ENCODE measurements around the gene DNAH8. TPM values are rescaled to one million over a fixed set of nuclear protein-coding genes. Genes with fewer than 3 reads are reported as not detected.
"Not testable (repeated sequence)": the region's sequence is repeated elsewhere in the genome, so short reads cannot be mapped to it uniquely, and the experiment has no call there.

The DNAH8 gene
- total RNA-seq, 1 donor from 2014 or later, result 0.24 TPM

- Mint-ChIP-seq H3K9me3 (ENCODE audit: unreplicated experiment) (no peaks in the 10 kb centered on the region), H3K36me3 (ENCODE audit: unreplicated experiment) (peaks cover 17% of the 10 kb centered on the region), H3K4me3 (ENCODE audit: unreplicated experiment) (no peak overlapping the region), H3K27me3 (ENCODE audit: unreplicated experiment) (no peaks in the 10 kb centered on the region), H3K4me1 (ENCODE audit: unreplicated experiment) (peaks cover 28% of the 10 kb centered on the region), H3K27ac (ENCODE audit: unreplicated experiment) (no peak overlapping the region)
- DNase-seq (ENCODE audit: extremely low spot score, unreplicated experiment), result no peak
- TF ChIP-seq CTCF (IDR thresholded peaks at IDR 0.05), result no peak
Measured at GRCh38 chr6:38688579-38689087, 26.5 kb upstream of the DNAH8 start.

- no peak overlapping the region for H3K4me3 Mint-ChIP-seq (ENCODE audit: unreplicated experiment)
Measured at GRCh38 chr6:38695227-38695900, 19.7 kb upstream of the DNAH8 start.

GRCh38 chr6:38695933-38696332 lies 19.2 kb upstream of the DNAH8 start:
- no peak overlapping the region for H3K27ac Mint-ChIP-seq (ENCODE audit: unreplicated experiment)
- DNase-seq (ENCODE audit: extremely low spot score, unreplicated experiment), result no peak
- H3K36me3 Mint-ChIP-seq (ENCODE audit: unreplicated experiment), result peaks cover 23% of the 10 kb centered on the region
- H3K4me3 Mint-ChIP-seq (ENCODE audit: unreplicated experiment), result no peak overlapping the region
- TF ChIP-seq CTCF (IDR thresholded peaks at IDR 0.05), result no peak
- no peaks in the 10 kb centered on the region for H3K27me3 Mint-ChIP-seq (ENCODE audit: unreplicated experiment)
- H3K4me1 Mint-ChIP-seq (ENCODE audit: unreplicated experiment), result no peaks in the 10 kb centered on the region
- H3K9me3 Mint-ChIP-seq (ENCODE audit: unreplicated experiment), result peaks cover 12% of the 10 kb centered on the region

More at GRCh38 chr6:38695227-38695900, 19.7 kb upstream of the DNAH8 start:
- Mint-ChIP-seq H3K4me1 (ENCODE audit: unreplicated experiment) (no peaks in the 10 kb centered on the region), H3K9me3 (ENCODE audit: unreplicated experiment) (peaks cover 11% of the 10 kb centered on the region), H3K36me3 (ENCODE audit: unreplicated experiment) (peaks cover 21% of the 10 kb centered on the region), H3K27me3 (ENCODE audit: unreplicated experiment) (no peaks in the 10 kb centered on the region), H3K27ac (ENCODE audit: unreplicated experiment) (no peak overlapping the region)
- DNase-seq (ENCODE audit: extremely low spot score, unreplicated experiment), result no peak
- no peak for TF ChIP-seq CTCF (IDR thresholded peaks at IDR 0.05)

- Mint-ChIP-seq H3K27ac (ENCODE audit: unreplicated experiment) (peak overlapping the region; percentile 34), H3K36me3 (ENCODE audit: unreplicated experiment) (peaks cover 23% of the 10 kb centered on the region), H3K27me3 (ENCODE audit: unreplicated experiment) (no peaks in the 10 kb centered on the region), H3K4me3 (ENCODE audit: unreplicated experiment) (no peak overlapping the region), H3K9me3 (ENCODE audit: unreplicated experiment) (peaks cover 12% of the 10 kb centered on the region), H3K4me1 (ENCODE audit: unreplicated experiment) (peaks cover 2% of the 10 kb centered on the region)
- TF ChIP-seq CTCF (IDR thresholded peaks at IDR 0.05), result no peak
- no peak for DNase-seq (ENCODE audit: extremely low spot score, unreplicated experiment)
Measured at GRCh38 chr6:38696345-38696744, 18.8 kb upstream of the DNAH8 start.

GRCh38 chr6:38697846-38698245 lies 17.3 kb upstream of the DNAH8 start:
- peaks cover 23% of the 10 kb centered on the region for H3K36me3 Mint-ChIP-seq (ENCODE audit: unreplicated experiment)
- H3K27ac Mint-ChIP-seq (ENCODE audit: unreplicated experiment), result no peak overlapping the region
- DNase-seq (ENCODE audit: extremely low spot score, unreplicated experiment), result no peak
- H3K27me3 Mint-ChIP-seq (ENCODE audit: unreplicated experiment), result no peaks in the 10 kb centered on the region
- peaks cover 13% of the 10 kb centered on the region for H3K4me1 Mint-ChIP-seq (ENCODE audit: unreplicated experiment)
- TF ChIP-seq CTCF (IDR thresholded peaks at IDR 0.05), result no peak
- no peak overlapping the region for H3K4me3 Mint-ChIP-seq (ENCODE audit: unreplicated experiment)
- peaks cover 12% of the 10 kb centered on the region for H3K9me3 Mint-ChIP-seq (ENCODE audit: unreplicated experiment)

GRCh38 chr6:38699702-38700101 lies 15.4 kb upstream of the DNAH8 start:
- not testable (repeated sequence) for H3K27me3 Mint-ChIP-seq (ENCODE audit: unreplicated experiment); H3K27ac Mint-ChIP-seq (ENCODE audit: unreplicated experiment); DNase-seq (ENCODE audit: extremely low spot score, unreplicated experiment); H3K4me3 Mint-ChIP-seq (ENCODE audit: unreplicated experiment)
- Mint-ChIP-seq H3K4me1 (ENCODE audit: unreplicated experiment) (peaks cover 16% of the 10 kb centered on the region), H3K36me3 (ENCODE audit: unreplicated experiment) (peaks cover 23% of the 10 kb centered on the region), H3K9me3 (ENCODE audit: unreplicated experiment) (peaks cover 12% of the 10 kb centered on the region)
